Activated T-helper 1 cell treated with Interleukin-2 at 50 U/mL for 16 hours (primary cell): ENCODE results near the gene CACNA1B.
"Not testable (repeated sequence)": the region's sequence is repeated elsewhere in the genome, so short reads cannot be mapped to it uniquely, and the experiment has no call there.

Experiments
- DNase-seq: peaks from one replicate; pipeline ENCODE4 v3.0.0-alpha.2; 2020; ENCODE audit warnings: low read depth

CACNA1B gene

GRCh38 chr9:137866226-137867141, 11.1 kb upstream of the CACNA1B start:
- DNase-seq, result no peak

GRCh38 chr9:137870432-137870831, 7.2 kb upstream of the CACNA1B start:
- DNase-seq, result no peak

- DNase-seq, result no peak
These were observed 5.3 kb upstream of the CACNA1B start for GRCh38 chr9:137872296-137872695.

GRCh38 chr9:137873408-137873807, 4.2 kb upstream of the CACNA1B start:
- no peak for DNase-seq

- no peak for DNase-seq
These were observed 3.7 kb upstream of the CACNA1B start for GRCh38 chr9:137873858-137874362.

- no peak for DNase-seq
These were observed 2.2 kb upstream of the CACNA1B start for GRCh38 chr9:137875354-137875753.

GRCh38 chr9:137875846-137876245, 1.7 kb upstream of the CACNA1B start:
- no peak for DNase-seq

GRCh38 chr9:137876269-137876668, 1.3 kb upstream of the CACNA1B start:
- no peak for DNase-seq

- no peak for DNase-seq
These were observed 698 bp upstream of the CACNA1B start for GRCh38 chr9:137876781-137877386.

- no peak for DNase-seq
These were observed 762 bp downstream of the CACNA1B start for GRCh38 chr9:137878146-137878941.

GRCh38 chr9:137879052-137879451, 1.5 kb downstream of the CACNA1B start:
- no peak for DNase-seq

- DNase-seq, result no peak
These were observed 2.1 kb downstream of the CACNA1B start for GRCh38 chr9:137879566-137880150.

GRCh38 chr9:137880160-137880975, 2.8 kb downstream of the CACNA1B start:
- DNase-seq, result no peak

GRCh38 chr9:137880976-137881530, 3.5 kb downstream of the CACNA1B start:
- no peak for DNase-seq

GRCh38 chr9:137881591-137882505, 4.3 kb downstream of the CACNA1B start:
- DNase-seq, result no peak

- no peak for DNase-seq
These were observed 4.9 kb downstream of the CACNA1B start for GRCh38 chr9:137882506-137882821.

- DNase-seq, result not testable (repeated sequence)
These were observed 6.4 kb downstream of the CACNA1B start for GRCh38 chr9:137883977-137884376.

GRCh38 chr9:137884547-137884946, 7.0 kb downstream of the CACNA1B start:
- not testable (repeated sequence) for DNase-seq

GRCh38 chr9:137885121-137885520, 7.5 kb downstream of the CACNA1B start:
- DNase-seq, result not testable (repeated sequence)

- not testable (repeated sequence) for DNase-seq
These were observed 11.0 kb downstream of the CACNA1B start for GRCh38 chr9:137888621-137889020.
